Cerebellar nuclear complex (tissue), 1 donor: ENCODE measurements around the gene CTDP1.

Experiments
- DNase-seq, 2 experiments: peaks; one replicate each; lab custom pipeline; 2025; lab: John Stamatoyannopoulos, UW

The CTDP1 gene

DNA sequence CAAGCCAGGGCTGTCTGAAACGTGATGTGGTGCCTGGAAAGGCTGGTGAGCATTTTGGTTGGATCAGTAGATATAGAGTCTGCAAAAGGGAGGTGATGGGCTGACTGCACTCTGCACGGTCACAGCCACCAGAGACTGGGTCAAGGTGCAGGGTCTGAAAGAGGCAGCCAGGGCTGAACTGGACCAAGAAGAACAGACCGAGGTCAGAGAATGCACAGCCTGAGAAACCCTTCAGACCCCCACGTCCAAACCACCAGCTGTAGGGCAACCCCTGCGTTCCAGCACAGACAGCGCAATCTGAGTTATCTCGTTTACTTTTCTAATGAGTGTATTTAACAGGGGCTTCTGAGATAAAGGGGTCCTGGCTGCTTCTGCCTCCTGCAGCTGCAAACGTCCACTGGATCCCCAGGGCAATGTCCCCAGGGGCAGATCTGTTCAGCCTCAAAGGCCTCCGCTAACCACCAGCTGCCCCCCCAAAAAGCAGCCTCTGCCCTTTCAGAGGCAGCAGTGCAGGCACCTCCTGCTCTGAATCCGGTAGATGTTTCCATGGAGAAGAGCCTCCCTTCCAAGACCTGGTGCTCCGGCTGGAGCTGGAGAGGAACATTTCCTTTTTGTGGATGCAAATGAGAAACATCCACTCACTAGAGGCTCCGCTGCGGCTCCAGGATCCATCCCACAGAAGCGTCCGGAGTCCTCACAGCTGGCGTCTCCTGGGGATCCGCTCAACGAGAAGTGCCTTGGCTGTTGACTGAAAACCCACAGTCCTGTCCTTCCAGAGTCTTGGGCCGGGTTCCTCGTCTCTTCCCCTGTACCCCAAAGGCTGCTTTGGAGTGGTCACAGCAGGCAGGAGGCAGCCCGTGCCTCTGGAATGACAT, 117.2 kb downstream of the CTDP1 start:
- DNase-seq: no peak

DNA sequence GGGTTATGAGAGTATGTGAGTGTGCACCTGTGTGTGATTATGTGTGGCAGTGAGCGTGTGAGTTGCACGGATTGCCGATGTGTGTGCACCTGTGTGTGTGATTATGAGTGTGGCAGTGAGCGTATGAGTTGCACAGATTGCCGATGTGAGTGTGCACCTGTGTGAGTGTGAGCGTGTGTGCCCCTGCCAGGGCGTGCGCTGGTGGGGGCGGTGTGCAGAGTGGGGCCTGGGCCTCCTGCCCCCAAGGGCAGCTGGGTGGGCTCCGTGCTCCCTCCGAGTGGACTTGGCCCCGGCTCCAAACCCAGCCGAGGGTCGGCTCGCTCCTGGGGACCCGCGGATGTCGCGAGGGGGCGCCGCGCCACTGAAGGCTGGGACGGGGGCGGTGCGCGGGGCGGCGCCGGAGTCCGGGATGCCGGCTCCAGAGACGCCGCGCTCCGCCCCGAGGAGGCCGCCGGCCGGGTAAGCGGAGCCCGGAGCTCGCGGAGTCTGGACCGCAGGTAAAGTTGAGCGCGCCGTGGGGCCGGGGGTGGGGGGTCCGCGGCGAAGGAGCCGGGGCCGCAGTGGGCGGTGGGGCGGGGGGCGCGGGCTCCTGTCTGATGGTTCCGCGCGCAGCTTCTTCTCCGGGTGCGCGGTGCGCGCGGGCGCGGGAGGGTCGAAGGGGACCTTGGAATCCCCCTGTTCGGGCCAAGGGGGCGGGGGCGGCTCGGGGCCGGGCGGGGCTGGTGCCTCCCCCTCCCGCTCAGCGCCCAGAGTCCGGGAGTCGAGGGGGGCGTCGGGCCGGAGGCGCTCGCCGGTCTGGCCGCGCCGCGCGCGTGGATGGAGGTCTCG, 118.1 kb downstream of the CTDP1 start, which contains the start of gene KCNG2:
Gene KCNG2, plus strand, starts transcription at position 421 of the 828 bp plus-strand sequence. CDS start 65,730 bp downstream, outside the sequence.
- no peak for DNase-seq

DNA sequence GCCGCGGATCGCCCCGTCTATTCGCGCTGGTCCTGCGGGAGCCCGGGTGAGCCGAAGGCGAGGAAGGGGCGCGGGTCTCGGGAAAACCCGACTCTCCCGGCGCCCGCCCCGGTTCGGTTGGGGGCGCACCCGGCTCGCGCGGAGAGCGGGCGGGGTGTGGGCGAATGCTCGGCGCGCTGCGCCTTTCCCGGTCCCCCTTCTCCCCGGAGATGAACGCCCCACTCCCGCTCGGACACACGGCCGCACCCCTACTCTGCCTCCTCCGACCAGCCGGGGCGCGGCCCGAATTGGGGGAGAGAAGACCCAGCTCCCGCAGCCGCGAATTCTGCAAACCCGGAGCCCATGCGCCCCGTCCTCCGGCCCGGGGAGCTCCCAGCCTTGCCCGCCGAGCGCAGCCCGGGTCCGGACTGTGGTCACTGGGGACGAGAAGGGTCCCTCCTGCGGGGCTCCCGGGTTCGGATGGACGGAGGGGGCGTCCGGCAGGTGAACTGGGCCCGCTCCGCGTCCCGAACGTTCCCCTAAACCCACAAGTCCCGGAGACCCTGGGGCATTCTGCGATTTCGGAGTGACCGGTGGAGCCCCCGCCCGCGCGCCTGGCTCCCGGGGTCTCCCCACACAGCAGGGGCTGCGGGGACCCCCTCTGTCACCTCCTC, 118.9 kb downstream of the CTDP1 start:
- no peak for DNase-seq

DNA sequence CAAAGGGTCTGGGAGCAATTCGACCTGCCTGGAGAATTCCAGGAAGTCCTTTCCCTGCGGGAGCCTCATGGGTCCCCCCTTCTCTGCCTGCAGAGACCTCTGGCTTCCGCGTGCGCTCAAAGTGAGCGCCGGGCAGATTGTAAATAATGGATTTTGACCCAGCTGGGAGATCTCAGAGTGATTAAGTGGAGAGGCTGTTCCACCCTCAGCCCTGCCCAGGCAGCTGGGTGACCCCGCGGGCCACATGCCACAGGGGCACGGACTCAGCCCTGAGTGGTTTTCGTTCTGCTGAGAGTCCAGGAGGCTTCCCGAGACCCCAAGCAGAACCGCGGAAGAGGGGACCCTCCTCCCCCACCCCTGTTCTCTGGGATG, 119.4 kb downstream of the CTDP1 start:
- no peak for DNase-seq

DNA sequence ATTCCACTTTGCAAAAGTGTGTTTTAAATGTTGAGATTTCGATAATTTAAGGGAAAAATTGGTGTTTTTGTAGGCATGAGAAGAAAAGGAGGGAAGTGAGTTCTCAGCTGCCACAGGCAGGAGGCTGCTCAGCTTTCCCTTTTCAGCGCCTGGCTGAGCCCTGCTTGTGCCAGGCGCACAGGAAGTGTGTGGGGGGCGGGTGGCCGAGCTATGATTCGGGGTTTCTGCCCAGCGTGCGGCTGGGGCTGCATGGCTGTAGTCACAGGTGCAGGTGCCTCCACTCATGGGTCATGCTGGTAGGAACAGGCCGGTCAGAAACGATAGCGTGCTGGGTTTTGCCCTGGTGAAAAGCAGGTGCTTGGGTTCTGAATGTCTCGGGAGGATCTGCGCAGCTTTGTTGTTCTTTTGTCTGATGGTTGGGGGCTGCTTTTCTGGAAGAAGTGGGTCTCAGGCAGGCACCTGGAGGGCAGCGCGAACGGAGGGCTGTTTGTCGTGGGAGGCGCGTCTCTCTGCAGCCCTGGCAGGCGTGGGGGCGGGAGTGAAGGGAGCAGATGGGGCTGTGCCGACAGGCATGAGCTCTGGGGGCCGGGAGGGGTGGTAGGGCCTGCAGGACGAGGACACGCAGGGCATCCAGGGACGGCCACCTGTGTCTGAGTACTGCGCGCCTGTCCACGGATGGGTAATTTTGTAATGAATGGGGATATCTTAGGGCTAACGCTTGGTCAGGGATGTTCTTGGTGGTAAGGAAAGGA, 120.2 kb downstream of the CTDP1 start:
- DNase-seq: no peak

DNA sequence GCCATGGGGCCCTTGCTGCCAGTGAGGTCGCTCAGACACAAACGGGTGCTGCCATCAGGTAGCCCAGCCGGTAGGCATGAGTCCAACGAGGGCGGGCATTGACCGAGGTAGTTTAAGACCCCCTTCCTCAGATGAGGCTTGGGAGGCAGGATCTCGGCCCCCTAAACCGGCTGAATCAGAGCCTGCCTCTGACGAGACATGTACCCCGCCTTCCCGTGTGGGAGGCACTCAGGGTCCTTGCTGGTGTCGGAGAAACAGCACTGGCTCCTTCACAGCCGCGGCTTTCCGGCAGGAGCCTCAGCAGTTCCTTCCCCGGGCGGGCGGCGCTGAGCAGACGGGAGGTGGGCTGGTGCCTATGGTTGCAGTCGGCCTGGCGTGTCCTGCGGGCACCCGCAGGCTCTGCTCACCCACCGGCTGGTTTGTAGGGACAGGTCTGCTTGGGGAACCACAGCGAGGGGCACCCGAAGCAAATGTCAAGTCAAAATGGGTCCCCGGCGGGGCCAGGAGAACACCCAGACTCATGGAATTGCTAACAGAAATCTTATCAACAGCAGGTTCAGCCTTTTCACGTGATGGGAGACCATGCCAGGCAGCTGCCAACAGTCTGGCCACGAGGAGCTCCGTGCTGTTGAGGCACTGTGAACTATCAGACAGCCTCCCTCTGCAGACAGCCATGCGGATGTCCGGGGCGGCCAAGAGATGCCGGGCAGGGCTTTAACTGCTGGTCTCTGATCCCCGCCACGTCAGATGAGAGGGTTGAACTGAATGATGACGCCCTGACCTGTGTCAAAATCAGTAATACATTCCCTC, 121.0 kb downstream of the CTDP1 start:
- DNase-seq: no peak

DNA sequence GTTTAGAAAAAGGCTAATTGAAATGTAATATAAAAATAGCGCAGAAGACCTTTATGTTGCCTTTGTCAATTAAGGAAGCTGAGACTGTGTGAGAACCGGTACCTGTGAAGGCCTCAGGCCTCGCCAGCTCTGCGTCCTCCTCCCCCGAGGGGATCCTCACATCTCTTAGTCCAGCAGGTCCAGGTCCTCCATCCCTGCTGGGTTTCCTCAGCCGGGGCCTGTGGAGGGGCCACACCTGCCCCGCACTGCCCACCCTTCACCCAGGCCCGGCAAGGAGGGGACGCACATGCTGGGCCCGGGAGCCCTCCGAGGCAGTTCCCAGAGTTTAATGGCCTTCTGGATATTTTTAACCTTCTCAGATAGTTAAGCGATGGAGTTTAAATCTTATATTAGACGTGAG, 121.6 kb downstream of the CTDP1 start:
- no peak for DNase-seq

DNA sequence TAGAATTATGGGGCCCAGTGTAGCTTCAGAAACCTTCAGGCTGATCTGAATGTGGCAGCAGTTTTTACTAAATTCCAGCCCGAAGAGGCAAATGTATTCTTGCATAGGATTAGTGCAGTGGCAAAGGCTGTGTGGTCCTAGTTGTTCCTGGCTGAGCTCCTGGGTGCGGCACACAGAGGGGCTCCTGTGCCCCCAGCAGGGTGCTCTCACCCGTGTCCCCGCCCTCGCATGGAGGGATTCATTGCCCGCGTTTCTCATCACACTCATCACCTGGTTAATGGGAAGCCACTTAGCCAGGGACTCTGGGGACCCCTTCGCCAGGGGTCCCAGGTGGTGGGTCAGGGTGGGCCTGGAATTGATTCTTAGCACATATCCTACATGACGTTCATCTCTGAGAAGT, 122.0 kb downstream of the CTDP1 start:
- no peak for DNase-seq

DNA sequence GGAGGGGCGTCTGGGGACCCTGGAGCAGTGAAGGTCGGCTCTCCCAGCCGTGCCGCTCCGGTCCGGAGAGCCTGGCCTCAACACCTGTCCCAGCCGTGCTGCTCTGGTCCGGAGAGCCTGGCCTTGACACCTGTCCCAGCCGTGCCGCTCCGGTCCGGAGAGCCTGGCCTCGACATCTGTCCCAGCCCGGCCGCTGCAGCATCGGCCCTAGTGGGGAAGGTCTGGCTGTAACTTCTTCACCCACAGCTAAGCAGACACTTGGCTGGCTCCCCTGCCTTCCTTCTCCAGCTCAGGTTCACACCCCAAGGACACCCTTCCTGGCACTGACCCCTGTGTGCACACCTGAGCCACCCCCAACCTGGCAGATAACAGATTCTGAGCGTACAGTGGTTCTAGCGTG, 122.7 kb downstream of the CTDP1 start:
- no peak for DNase-seq

DNA sequence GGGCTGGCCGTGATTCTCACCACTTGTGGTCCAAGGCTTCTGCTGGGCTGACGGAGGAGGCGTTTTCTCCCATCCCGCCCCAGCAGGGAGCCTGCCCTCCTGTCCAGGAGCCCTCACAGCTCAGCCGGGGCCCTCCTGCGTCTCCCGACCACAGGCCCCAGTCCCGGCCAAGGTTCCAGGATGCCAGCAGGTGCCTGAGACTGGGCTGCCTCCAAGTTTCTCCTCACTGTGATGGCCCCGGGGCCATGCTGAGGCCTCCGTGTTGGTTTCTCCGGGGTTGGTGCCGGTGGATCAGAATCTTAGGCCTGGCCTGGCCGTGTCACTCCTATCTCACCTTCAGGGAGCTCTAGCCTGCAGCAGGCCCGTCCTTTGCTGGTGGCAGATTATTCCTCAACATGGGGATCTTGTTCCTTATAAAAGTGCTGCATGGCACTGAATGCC, 124.0 kb downstream of the CTDP1 start:
- DNase-seq: no peak
